Mesenchymal stem cell (in vitro differentiated cells and primary cell): ENCODE data around the gene SEC16A.

ENCODE experiments used
- DNase-seq: peaks from one replicate; pipeline ENCODE4 v3.0.0-alpha.2; 2013
- H2AFZ ChIP-seq: one replicate; pipeline ENCODE4 v1.6.1; 2013; ENCODE audit warnings: low read depth, mild to moderate bottlenecking, control low read depth, inconsistent platforms, low read length, moderate library complexity
- H2AK5ac ChIP-seq: 2 replicates; pipeline ENCODE4 v1.6.1; 2013; ENCODE audit warnings: low read length, moderate library complexity, mild to moderate bottlenecking, inconsistent platforms; ENCODE audit not compliant: severe bottlenecking
- H2BK120ac ChIP-seq: one replicate; pipeline ENCODE4 v1.6.1; 2013; ENCODE audit warnings: low read depth, mild to moderate bottlenecking, inconsistent platforms, low read length, moderate library complexity
- H2BK12ac ChIP-seq, 2 experiments: one replicate each; pipeline ENCODE4 v1.6.1; 2013; ENCODE audit warnings: inconsistent platforms in 2 of 2, low read length in 2 of 2, mild to moderate bottlenecking in 2 of 2, moderate library complexity in 2 of 2, control low read depth in 1 of 2
- H2BK15ac ChIP-seq: one replicate; pipeline ENCODE4 v1.6.1; 2013; ENCODE audit warnings: mild to moderate bottlenecking, low read depth, inconsistent platforms; ENCODE audit not compliant: poor library complexity, severe bottlenecking
- H2BK5ac ChIP-seq: 2 replicates; pipeline ENCODE4 v1.6.1; 2013; ENCODE audit warnings: low read depth, mild to moderate bottlenecking, low read length, control low read depth, inconsistent platforms; ENCODE audit not compliant: poor library complexity, severe bottlenecking
- H3K14ac ChIP-seq, 2 experiments: one replicate each; pipeline ENCODE4 v1.6.1; 2013; ENCODE audit warnings: inconsistent platforms in 2 of 2, low read length in 2 of 2, control low read depth in 1 of 2, mild to moderate bottlenecking in 1 of 2, moderate library complexity in 1 of 2
- H3K18ac ChIP-seq, 2 experiments: one replicate each; pipeline ENCODE4 v1.6.1; 2013; ENCODE audit warnings: inconsistent platforms in 2 of 2, low read length in 2 of 2, control low read depth in 1 of 2, low read depth in 1 of 2, mild to moderate bottlenecking in 1 of 2
- H3K23ac ChIP-seq, 2 experiments: one replicate each; pipeline ENCODE4 v1.6.1; 2013; ENCODE audit warnings: inconsistent platforms in 2 of 2, low read length in 2 of 2, mild to moderate bottlenecking in 2 of 2, moderate library complexity in 2 of 2, control low read depth in 1 of 2
- H3K27ac ChIP-seq: 2 replicates; pipeline ENCODE4 v1.5.1; 2013; ENCODE audit warnings: mild to moderate bottlenecking, moderate library complexity, low read length, control low read depth, inconsistent platforms; ENCODE audit not compliant: poor library complexity, severe bottlenecking
- H3K27me3 ChIP-seq, 2 experiments: 2 replicates each; pipeline versions ENCODE4 v1.6.1 to v1.7.0; 2013; ENCODE audit warnings: low read length in 2 of 2, mild to moderate bottlenecking in 2 of 2, moderate library complexity in 2 of 2, control low read depth in 1 of 2, inconsistent platforms in 1 of 2; ENCODE audit not compliant: control insufficient read depth in 1 of 2, insufficient read depth in 1 of 2
- H3K36me3 ChIP-seq, 2 experiments: 2 replicates each; pipeline versions ENCODE4 v1.6.1 to v1.7.0; 2013; ENCODE audit warnings: low read length in 2 of 2, control low read depth in 1 of 2, inconsistent platforms in 1 of 2, low read depth in 1 of 2, mild to moderate bottlenecking in 1 of 2; ENCODE audit not compliant: insufficient read depth in 2 of 2, control insufficient read depth in 1 of 2
- H3K4ac ChIP-seq, 2 experiments: one replicate each; pipeline ENCODE4 v1.6.1; 2013; ENCODE audit warnings: inconsistent platforms in 2 of 2, low read length in 2 of 2, mild to moderate bottlenecking in 2 of 2, moderate library complexity in 2 of 2, control low read depth in 1 of 2, low read depth in 1 of 2
- H3K4me1 ChIP-seq: 2 replicates; pipeline ENCODE4 v1.6.1; 2013; ENCODE audit warnings: low read depth, low read length, control low read depth; ENCODE audit not compliant: control insufficient read depth, insufficient read depth
- H3K4me2 ChIP-seq: 2 replicates; pipeline ENCODE4 v1.6.1; 2013; ENCODE audit warnings: low read length, mild to moderate bottlenecking, inconsistent platforms; ENCODE audit not compliant: poor library complexity, severe bottlenecking
- H3K4me3 ChIP-seq, 2 experiments: 2 replicates each; pipeline versions ENCODE4 v1.5.1 to v1.7.0; 2013; ENCODE audit warnings: low read length in 2 of 2, mild to moderate bottlenecking in 2 of 2, control low read depth in 1 of 2, low read depth in 1 of 2; ENCODE audit not compliant: insufficient read depth in 1 of 2
- H3K79me1 ChIP-seq: replicated peaks from 2 replicates; pipeline ENCODE4 v1.6.1; 2013; ENCODE audit warnings: mild to moderate bottlenecking, control low read depth, low read length, inconsistent platforms; ENCODE audit not compliant: poor library complexity, severe bottlenecking
- H3K9ac ChIP-seq: 2 replicates; pipeline ENCODE4 v1.7.0; 2013; ENCODE audit warnings: mild to moderate bottlenecking, low read length, moderate library complexity
- H3K9me3 ChIP-seq: 2 replicates; pipeline ENCODE4 v1.7.0; 2013; ENCODE audit warnings: mild to moderate bottlenecking, low read length; ENCODE audit not compliant: control insufficient read depth
- H4K8ac ChIP-seq: one replicate; pipeline ENCODE4 v1.6.1; 2013; ENCODE audit warnings: inconsistent platforms, mild to moderate bottlenecking, low read length, moderate library complexity
- H4K91ac ChIP-seq: one replicate; pipeline ENCODE4 v1.6.1; 2013; ENCODE audit warnings: mild to moderate bottlenecking, low read length, inconsistent platforms
- WGBS: methylation state at CpG from one replicate; pipeline ENCODE4 v1.1.7; 2013; ENCODE audit warnings: mixed read lengths; 5-methylcytosine and 5-hydroxymethylcytosine counted together

SEC16A gene

GRCh38 chr9:136412962-136413361, 69.9 kb downstream of the SEC16A start:
- no peak overlapping the region for H2BK120ac ChIP-seq
- no peak overlapping the region for H3K4ac ChIP-seq
- H3K23ac ChIP-seq: no peak overlapping the region
- H3K14ac ChIP-seq: no peak overlapping the region
- H4K8ac ChIP-seq: no peak overlapping the region
- no peak overlapping the region for H3K4me2 ChIP-seq
- H3K27me3 ChIP-seq: no peaks in the 10 kb centered on the region
- DNase-seq: no peak
- H3K36me3 ChIP-seq: peaks cover 52 to 61% of the 10 kb centered on the region in 2 experiments
- 94% methylated on average over 9 of the region's 9 CpGs for WGBS
- H2BK15ac ChIP-seq: no peak overlapping the region
- H3K79me1 ChIP-seq: peaks cover 39% of the 10 kb centered on the region
- H3K18ac ChIP-seq: no peak overlapping the region
- peak overlapping the region; percentile 17 for H3K9ac ChIP-seq
- H2BK5ac ChIP-seq: no peak overlapping the region
- H3K4me1 ChIP-seq: peaks cover 20% of the 10 kb centered on the region
- H2AFZ ChIP-seq: no peak overlapping the region
- no peak overlapping the region for H3K27ac ChIP-seq
- no peak overlapping the region for H3K4me3 ChIP-seq
- no peak overlapping the region for H2AK5ac ChIP-seq
- H3K9me3 ChIP-seq: no peaks in the 10 kb centered on the region
- H2BK12ac ChIP-seq: no peak overlapping the region
- no peak overlapping the region for H4K91ac ChIP-seq

GRCh38 chr9:136411378-136411777, 71.5 kb downstream of the SEC16A start:
- no peak overlapping the region for H2BK15ac ChIP-seq
- H4K8ac ChIP-seq: no peak overlapping the region
- peak overlapping the region; percentile 75 for H3K4me2 ChIP-seq
- peaks cover 38% of the 10 kb centered on the region for H3K79me1 ChIP-seq
- peak overlapping the region; percentile 99 for H3K9ac ChIP-seq
- no peak overlapping the region for H4K91ac ChIP-seq
- H2AK5ac ChIP-seq: no peak overlapping the region
- no peak overlapping the region for H2BK120ac ChIP-seq
- no peak overlapping the region for H3K4ac ChIP-seq
- peak overlapping the region; percentile 78 to 97 for H3K4me3 ChIP-seq
- H3K4me1 ChIP-seq: peaks cover 20% of the 10 kb centered on the region
- H3K36me3 ChIP-seq: peaks cover 47 to 60% of the 10 kb centered on the region in 2 experiments
- H3K23ac ChIP-seq: no peak overlapping the region
- H3K27me3 ChIP-seq: no peaks in the 10 kb centered on the region
- no peak overlapping the region for H3K18ac ChIP-seq
- DNase-seq: no peak
- H2BK12ac ChIP-seq: no peak overlapping the region
- H3K9me3 ChIP-seq: no peaks in the 10 kb centered on the region
- no peak overlapping the region for H3K14ac ChIP-seq
- WGBS: 73% methylated on average over 4 of the region's 4 CpGs
- H3K27ac ChIP-seq: no peak overlapping the region
- no peak overlapping the region for H2AFZ ChIP-seq
- H2BK5ac ChIP-seq: no peak overlapping the region

DNA sequence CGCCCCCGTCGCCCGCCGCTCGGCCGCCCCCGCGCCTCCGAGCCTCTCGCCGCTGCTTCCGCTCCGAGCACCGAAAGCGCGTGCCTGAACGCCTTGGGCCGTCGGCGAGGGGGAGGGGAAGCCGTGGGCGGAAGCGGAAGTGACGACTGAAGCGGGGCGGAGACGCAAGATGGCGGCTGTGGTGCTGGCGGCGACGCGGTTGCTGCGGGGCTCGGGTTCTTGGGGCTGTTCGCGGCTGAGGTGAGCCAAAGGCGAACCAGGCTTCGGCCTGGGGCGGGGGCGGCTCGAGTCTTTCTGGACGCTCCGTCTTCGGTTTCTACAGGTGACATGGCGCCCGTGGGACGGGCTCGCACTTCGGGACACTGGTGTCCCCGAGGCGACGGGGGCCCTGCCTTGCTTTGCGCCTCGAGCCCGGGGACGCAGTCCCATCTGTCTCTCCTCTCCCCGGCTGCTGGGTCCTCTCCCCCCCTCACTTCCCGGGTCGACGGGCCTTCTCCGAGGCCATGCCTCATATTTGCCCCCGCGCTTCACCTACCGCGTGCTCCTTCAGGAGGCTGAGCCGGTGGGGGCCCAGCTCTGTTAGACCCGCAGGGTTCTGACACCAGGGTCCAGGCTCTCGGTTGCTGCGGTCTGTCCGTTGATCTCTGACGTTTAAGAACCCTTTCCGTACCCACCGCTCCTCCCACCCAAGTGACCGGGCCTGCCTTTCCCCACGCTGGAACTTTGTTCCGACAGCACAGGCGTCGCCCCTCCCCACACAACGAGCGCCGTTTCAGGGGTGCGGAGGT, 72.1 kb downstream of the SEC16A start, which contains the start of the genes ENTR1 and PMPCA:
ENTR1 (minus strand) TSS at position 115 of the 788 bp plus-strand sequence. CDS start 217 bp downstream, outside the sequence.
PMPCA (plus strand) TSS at position 159 of the 788 bp plus-strand sequence; CDS start at position 170, 11 bp downstream.
- peaks cover 43 to 56% of the 10 kb centered on the region in 2 experiments for H3K36me3 ChIP-seq
- peak within 1 kb of the TSS; percentile 15 for H2BK15ac ChIP-seq
- peak within 1 kb of the TSS in 1 of 2 experiments; percentile 38 for H2BK12ac ChIP-seq
- H3K9me3 ChIP-seq: no peaks in the 10 kb centered on the region
- H3K4me3 ChIP-seq: peak within 1 kb of the TSS; percentile 78 to 97
- H3K79me1 ChIP-seq: peaks cover 35% of the 10 kb centered on the region
- H3K9ac ChIP-seq: peak within 1 kb of the TSS; percentile 99
- H3K4me1 ChIP-seq: peaks cover 20% of the 10 kb centered on the region
- peak within 1 kb of the TSS; percentile 87 for H4K91ac ChIP-seq
- H3K23ac ChIP-seq: peak within 1 kb of the TSS in 1 of 2 experiments; percentile 91
- DNase-seq: peak; percentile 90
- H3K27me3 ChIP-seq: no peaks in the 10 kb centered on the region
- H3K4ac ChIP-seq: peak within 1 kb of the TSS; percentile 73 to 90
- H3K14ac ChIP-seq: peak within 1 kb of the TSS in 1 of 2 experiments; percentile 93
- peak within 1 kb of the TSS; percentile 27 for H4K8ac ChIP-seq
- WGBS: 1% methylated on average over 63 of the region's 83 CpGs
- H2BK5ac ChIP-seq: peak within 1 kb of the TSS; percentile 20
- peak within 1 kb of the TSS; percentile 96 for H3K4me2 ChIP-seq
- H2BK120ac ChIP-seq: peak within 1 kb of the TSS; percentile 65
- H2AFZ ChIP-seq: peak within 1 kb of the TSS; percentile 56
- H3K27ac ChIP-seq: peak within 1 kb of the TSS; percentile 25
- no peak within 1 kb of the TSS for H2AK5ac ChIP-seq
- peak within 1 kb of the TSS; percentile 73 to 94 for H3K18ac ChIP-seq
